ENCODE measurements around the gene PGF. TPM values are rescaled to one million over a fixed set of nuclear protein-coding genes. Genes with fewer than 3 reads are reported as not detected.

The PGF gene
- total RNA-seq, 6 donors from 2014 or later: 0.89 to 21.3 (median 5.0) TPM

- no peaks in the 10 kb centered on the region for H3K4me1 ChIP-seq
- DNase-seq (no peak), ATAC-seq (ENCODE audit: low FRiP score in 2 of 2) (no peak)
- WGBS, 2 donors: 72 to 80% methylated on average over 4 to 5 of the region's 5 CpGs
- H3K27ac ChIP-seq: no peak overlapping the region
- H3K27me3 ChIP-seq: no peaks in the 10 kb centered on the region
- no peak overlapping the region for H3K4me3 ChIP-seq
- TF ChIP-seq EP300 (IDR thresholded peaks at IDR 0.05) (no peak), POLR2A (IDR thresholded peaks at IDR 0.05) (no peak), POLR2AphosphoS5 (IDR thresholded peaks at IDR 0.05) (no peak)
- TF ChIP-seq, protein P1, sequence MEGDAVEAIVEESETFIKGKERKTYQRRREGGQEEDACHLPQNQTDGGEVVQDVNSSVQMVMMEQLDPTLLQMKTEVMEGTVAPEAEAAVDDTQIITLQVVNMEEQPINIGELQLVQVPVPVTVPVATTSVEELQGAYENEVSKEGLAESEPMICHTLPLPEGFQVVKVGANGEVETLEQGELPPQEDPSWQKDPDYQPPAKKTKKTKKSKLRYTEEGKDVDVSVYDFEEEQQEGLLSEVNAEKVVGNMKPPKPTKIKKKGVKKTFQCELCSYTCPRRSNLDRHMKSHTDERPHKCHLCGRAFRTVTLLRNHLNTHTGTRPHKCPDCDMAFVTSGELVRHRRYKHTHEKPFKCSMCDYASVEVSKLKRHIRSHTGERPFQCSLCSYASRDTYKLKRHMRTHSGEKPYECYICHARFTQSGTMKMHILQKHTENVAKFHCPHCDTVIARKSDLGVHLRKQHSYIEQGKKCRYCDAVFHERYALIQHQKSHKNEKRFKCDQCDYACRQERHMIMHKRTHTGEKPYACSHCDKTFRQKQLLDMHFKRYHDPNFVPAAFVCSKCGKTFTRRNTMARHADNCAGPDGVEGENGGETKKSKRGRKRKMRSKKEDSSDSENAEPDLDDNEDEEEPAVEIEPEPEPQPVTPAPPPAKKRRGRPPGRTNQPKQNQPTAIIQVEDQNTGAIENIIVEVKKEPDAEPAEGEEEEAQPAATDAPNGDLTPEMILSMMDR (IDR thresholded peaks at IDR 0.05): no peak
- no peaks in the 10 kb centered on the region for H3K36me3 ChIP-seq
- no peaks in the 10 kb centered on the region for H3K9me3 ChIP-seq
Measured at GRCh38 chr14:74961238-74961911, 6.0 kb upstream of the PGF start.

DNA sequence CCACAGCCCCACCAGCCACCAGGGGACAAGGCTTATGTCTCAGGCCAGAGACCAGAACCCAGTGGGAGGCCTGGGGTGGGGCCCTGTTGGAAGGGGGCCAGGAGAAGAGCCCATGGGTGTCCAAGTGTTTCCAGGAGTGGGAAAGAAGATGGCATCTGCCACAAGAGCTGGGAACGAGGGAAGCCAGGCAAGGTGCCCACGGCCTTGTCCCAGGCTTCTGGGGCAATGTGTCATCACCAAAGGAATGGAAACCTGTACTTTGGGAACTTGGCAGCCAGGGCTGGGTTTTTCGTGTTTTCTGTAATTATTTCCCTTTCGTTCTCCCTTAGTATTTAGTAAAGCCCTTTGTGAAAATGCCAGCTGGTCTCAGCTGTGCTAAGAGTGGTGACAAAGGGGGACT, 5.3 kb upstream of the PGF start:
- DNase-seq (no peak), ATAC-seq (ENCODE audit: low FRiP score in 2 of 2) (no peak)
- TF ChIP-seq, protein P1 (IDR thresholded peaks at IDR 0.05): no peak
- TF ChIP-seq POLR2AphosphoS5 (IDR thresholded peaks at IDR 0.05) (no peak), POLR2A (IDR thresholded peaks at IDR 0.05) (no peak), EP300 (IDR thresholded peaks at IDR 0.05) (no peak)
- Histone ChIP-seq H3K36me3 (no peaks in the 10 kb centered on the region), H3K4me3 (no peak overlapping the region), H3K27ac (no peak overlapping the region), H3K9me3 (no peaks in the 10 kb centered on the region), H3K27me3 (no peaks in the 10 kb centered on the region), H3K4me1 (peaks cover 0 to 1% (median under 1%) of the 10 kb centered on the region in 4 donors)
- 80 to 86% methylated on average over 4 of the region's 4 CpGs for WGBS, 2 donors

- H3K9me3 ChIP-seq: no peaks in the 10 kb centered on the region
- TF ChIP-seq, protein P1 (IDR thresholded peaks at IDR 0.05): no peak
- no peak for TF ChIP-seq POLR2AphosphoS5 (IDR thresholded peaks at IDR 0.05)
- TF ChIP-seq EP300 (IDR thresholded peaks at IDR 0.05): no peak
- no peak for TF ChIP-seq POLR2A (IDR thresholded peaks at IDR 0.05)
- 71 to 77% methylated on average over 5 of the region's 5 CpGs for WGBS, 2 donors
- H3K27ac ChIP-seq: no peak overlapping the region
- ATAC-seq (ENCODE audit: low FRiP score in 2 of 2): no peak
- DNase-seq: no peak
- H3K36me3 ChIP-seq: no peaks in the 10 kb centered on the region
- no peak overlapping the region for H3K4me3 ChIP-seq
- H3K27me3 ChIP-seq: peaks cover 0 to 5% (median 0%) of the 10 kb centered on the region in 4 donors
- H3K4me1 ChIP-seq: peaks cover 4 to 12% (median 10%) of the 10 kb centered on the region in 4 donors
Measured at GRCh38 chr14:74959596-74960180, 4.3 kb upstream of the PGF start.

DNA sequence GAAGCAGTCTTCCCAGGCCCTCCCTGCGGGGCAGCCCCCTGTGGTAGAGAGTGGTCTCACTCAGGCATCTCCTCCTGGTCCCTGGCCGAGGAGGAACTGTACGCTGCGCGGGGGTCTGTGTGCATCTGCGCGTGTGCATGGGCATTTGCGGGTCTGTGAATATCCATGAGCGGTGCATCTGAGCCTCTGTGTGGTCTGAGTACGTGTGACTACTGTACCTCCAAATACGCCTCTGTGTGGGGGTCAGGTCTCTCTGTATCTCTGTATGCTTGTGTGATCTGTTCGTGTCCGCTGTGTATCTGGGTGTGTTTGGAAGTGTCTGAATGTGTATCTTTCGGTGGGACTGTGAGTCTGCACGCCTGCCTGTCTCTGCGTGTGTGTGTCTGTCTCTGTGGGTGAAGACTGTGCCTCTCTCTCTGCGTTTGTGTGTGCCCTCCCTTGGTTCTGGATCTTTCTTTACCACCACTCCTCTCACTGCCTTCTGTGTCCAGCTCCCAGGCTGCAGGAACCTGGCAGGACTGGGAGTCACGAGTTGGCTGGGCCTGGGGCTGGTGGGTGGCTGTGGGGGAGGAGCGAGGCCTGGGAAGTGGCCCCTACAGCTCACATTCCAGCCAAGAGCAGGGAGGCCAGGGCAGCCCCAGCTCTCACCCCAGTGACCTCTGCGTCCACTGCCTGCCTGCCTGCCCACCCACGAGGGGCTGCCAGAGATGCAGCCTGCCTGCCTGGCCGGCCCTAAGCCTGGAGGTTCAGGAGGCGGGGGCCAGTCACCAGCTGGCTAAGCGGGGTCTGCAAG, 1.1 kb upstream of the PGF start:
- H3K36me3 ChIP-seq: no peaks in the 10 kb centered on the region
- peak in 1 of 2 donors; percentile 56 for DNase-seq
- H3K4me3 ChIP-seq: peak overlapping the region in 1 of 4 donors; percentile 64
- H3K27ac ChIP-seq: no peak overlapping the region
- peaks cover 0 to 11% (median 0%) of the 10 kb centered on the region in 4 donors for H3K27me3 ChIP-seq
- 93 to 95% methylated on average over 18 to 22 of the region's 24 CpGs for WGBS, 2 donors
- no peaks in the 10 kb centered on the region for H3K9me3 ChIP-seq
- ATAC-seq (ENCODE audit: low FRiP score in 2 of 2): no peak
- no peak for TF ChIP-seq POLR2AphosphoS5 (IDR thresholded peaks at IDR 0.05)
- peaks cover 7 to 20% (median 15%) of the 10 kb centered on the region in 4 donors for H3K4me1 ChIP-seq

GRCh38 chr14:74956027-74956279, 556 bp upstream of the PGF start:
- Histone ChIP-seq H3K4me3 (peak overlapping the region in 3 of 4 donors; percentile 44 to 64 (median 58)), H3K27me3 (peaks cover 0 to 11% (median 0%) of the 10 kb centered on the region in 4 donors), H3K27ac (no peak overlapping the region), H3K36me3 (no peaks in the 10 kb centered on the region), H3K4me1 (peaks cover 7 to 20% (median 15%) of the 10 kb centered on the region in 4 donors), H3K9me3 (no peaks in the 10 kb centered on the region)
- TF ChIP-seq POLR2AphosphoS5 (IDR thresholded peaks at IDR 0.05): no peak
- TF ChIP-seq, protein P1 (IDR thresholded peaks at IDR 0.05): no peak
- no peak for TF ChIP-seq EP300 (IDR thresholded peaks at IDR 0.05)
- TF ChIP-seq POLR2A (IDR thresholded peaks at IDR 0.05): no peak
- WGBS, 2 donors: 88 to 94% methylated on average over 6 to 9 of the region's 9 CpGs
- ATAC-seq (ENCODE audit: low FRiP score in 2 of 2) (no peak), DNase-seq (no peak)

All from upper lobe of left lung (tissue), 6 donors.